ENCODE data around the gene SLC7A11.
"Not testable (repeated sequence)": the region's sequence is repeated elsewhere in the genome, so short reads cannot be mapped to it uniquely, and the experiment has no call there.

SLC7A11 gene

GRCh38 chr4:138216272-138216867, 25.8 kb downstream of the SLC7A11 start:
- FAIRE-seq = no peak

GRCh38 chr4:138210576-138210975, 31.6 kb downstream of the SLC7A11 start:
- not testable (repeated sequence) for DNase-seq (ENCODE audit: insufficient read length, low spot score); FAIRE-seq

More at GRCh38 chr4:138216272-138216867, 25.8 kb downstream of the SLC7A11 start:
- DNase-seq (ENCODE audit: insufficient read length, low spot score) = no peak

DNA sequence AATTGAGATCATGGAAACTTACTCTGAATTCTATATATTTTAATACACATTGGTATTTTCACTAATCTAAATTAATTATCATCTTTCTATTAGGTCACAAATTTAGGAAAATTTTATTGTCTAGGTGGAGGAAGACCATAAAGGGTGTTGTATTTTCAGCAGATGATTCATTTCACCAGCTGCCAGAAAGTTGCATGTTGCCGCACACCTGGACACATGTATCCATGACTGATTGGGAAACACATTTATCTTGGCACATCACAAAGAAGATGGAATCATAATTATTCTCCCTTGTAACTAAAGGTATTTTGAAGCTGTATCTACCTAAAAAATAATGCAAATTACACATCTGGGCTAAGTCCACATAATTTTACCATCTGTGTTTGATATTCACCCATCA, 33.1 kb downstream of the SLC7A11 start:
- DNase-seq (ENCODE audit: insufficient read length, low spot score) (no peak), FAIRE-seq (no peak)

- DNase-seq (ENCODE audit: insufficient read length, low spot score) (no peak), FAIRE-seq (peak; percentile 20)
These were observed 36.5 kb downstream of the SLC7A11 start for GRCh38 chr4:138205531-138206233.

- DNase-seq (ENCODE audit: insufficient read length, low spot score) (no peak), FAIRE-seq (no peak)
These were observed 37.6 kb downstream of the SLC7A11 start for GRCh38 chr4:138204507-138204906.

DNA sequence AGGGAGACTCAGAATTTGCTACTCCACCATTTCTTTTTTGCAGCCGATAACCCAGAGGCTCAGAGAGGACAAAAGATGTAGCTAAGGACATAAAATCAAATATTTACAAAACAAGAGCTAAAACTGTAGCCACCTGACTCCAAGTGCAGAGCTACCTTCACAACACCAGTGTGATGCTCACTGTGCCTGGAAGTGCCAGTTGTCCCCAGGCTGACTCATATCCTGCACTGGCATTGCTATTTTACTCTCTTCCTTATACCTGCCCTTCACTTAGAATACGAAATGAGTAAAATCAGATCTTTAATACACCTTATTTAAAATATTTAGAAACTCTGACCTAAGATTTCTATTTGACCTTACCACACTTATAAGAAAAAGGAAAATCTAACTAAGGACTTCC, 39.5 kb downstream of the SLC7A11 start:
- FAIRE-seq (no peak), DNase-seq (ENCODE audit: insufficient read length, low spot score) (no peak)

DNA sequence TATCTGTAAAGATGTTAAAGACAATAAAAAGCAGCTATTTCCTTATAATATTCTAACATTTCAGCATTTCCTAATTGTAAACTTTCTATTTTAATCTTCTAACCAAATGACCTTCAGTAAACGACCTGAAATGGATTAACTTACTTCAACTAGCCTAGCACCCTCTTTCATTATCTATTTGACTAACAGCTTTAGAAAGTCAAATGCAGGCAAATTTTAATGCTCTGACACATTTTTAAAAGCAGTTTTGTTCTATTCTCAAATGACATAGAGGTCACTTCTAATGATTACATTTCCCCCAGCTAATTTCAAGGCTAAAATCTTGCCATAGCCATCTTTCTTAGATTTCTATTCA, 41.9 kb downstream of the SLC7A11 start:
- FAIRE-seq (no peak), DNase-seq (ENCODE audit: insufficient read length, low spot score) (no peak)

DNA sequence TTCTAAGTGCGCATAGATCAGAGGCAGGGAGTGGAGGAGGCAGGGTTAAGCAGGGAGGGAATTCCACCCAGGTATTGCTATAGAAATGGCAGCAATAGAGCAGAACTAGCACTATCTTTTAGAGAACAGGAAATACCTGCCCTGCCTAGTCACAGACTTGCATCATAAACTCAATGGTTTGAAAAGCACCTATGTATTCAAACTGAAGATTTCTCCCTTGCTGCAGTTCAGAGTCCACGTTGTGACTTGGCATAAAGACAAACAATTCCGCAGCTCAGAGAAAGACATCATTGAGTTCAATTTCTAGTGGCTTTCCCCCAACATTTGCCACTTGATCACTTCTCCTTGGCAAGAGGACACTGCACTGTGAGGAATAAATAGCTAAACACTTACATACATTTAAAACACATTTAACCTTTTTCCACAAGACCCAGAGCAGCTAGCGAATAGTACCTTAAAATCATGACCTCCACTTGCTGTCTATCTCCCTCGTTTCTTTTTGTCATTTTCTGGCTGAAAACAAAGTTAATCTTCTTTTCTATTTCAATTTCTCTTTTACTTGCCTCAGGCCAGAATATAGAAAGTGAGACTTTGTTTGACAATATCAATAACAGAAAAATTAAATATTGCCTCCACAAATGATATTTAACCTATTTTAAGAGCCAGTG, 42.4 kb downstream of the SLC7A11 start:
- no peak for FAIRE-seq
- no peak for DNase-seq (ENCODE audit: insufficient read length, low spot score)

DNA sequence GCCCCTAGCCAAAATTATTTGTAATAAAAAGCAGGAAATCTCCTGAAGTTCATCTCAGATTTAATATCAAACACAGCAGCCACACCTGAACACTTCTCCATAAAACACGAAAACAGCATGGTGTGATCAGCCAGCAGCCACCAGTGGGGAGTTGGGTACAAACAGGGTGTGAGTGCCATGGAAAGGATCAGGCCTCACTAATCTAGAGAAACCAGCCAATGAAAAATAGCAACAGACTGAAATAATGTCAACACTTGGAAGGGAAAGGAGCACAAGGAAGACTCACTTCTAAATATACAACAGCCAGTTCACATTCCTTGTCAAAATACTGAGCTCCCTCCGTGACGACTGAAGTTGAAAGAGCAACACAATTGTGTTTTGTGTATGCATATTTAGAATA, 46.0 kb downstream of the SLC7A11 start:
- no peak for FAIRE-seq
- no peak for DNase-seq (ENCODE audit: insufficient read length, low spot score)

- FAIRE-seq (no peak), DNase-seq (ENCODE audit: insufficient read length, low spot score) (no peak)
These were observed 48.2 kb downstream of the SLC7A11 start for GRCh38 chr4:138193963-138194362.

DNA sequence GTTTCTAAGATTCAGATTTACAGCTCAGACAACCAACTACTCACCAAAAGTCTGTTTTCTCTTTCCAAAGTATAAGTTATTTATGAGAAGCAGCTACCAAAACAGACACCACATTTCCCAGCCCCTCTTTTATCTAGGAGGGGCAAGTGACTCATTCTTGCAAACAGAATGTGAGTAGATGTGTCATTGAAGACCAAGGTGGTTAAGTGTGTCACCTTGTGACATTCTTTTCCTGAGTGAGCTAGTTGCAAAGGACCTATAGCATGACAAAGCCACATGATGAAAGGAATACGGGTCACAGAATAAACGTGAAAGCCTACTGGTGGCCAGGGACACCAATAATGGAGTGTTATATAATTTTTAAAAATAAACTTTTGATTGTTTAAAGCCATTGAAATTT, 50.0 kb downstream of the SLC7A11 start:
- DNase-seq (ENCODE audit: insufficient read length, low spot score) (peak; percentile 9), FAIRE-seq (no peak)

DNA sequence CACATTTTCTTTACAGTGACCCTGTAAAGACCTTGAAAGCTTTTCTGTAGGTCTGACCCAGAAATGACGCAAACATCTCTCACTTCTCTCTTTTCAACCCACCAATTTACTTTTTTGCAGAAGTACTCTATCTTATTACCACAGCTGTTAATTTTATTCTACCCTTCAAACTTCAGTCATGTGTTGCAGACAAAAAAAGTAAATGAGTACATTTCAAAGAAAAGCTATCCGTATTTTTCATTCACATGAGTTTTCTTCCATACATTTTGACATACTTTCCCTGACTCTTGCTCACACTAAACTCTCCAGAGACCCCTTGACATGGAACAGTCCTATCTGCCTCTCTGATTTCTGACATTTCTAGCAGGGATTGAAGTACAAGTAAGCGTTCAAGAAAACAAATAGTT, 51.7 kb downstream of the SLC7A11 start:
- DNase-seq (ENCODE audit: insufficient read length, low spot score) = no peak
- no peak for FAIRE-seq

GRCh38 chr4:138189206-138189605, 52.9 kb downstream of the SLC7A11 start:
- FAIRE-seq (no peak), DNase-seq (ENCODE audit: insufficient read length, low spot score) (no peak)

- no peak for FAIRE-seq
These were observed 53.6 kb downstream of the SLC7A11 start for GRCh38 chr4:138188406-138189084.

GRCh38 chr4:138185859-138186645, 56.1 kb downstream of the SLC7A11 start:
- FAIRE-seq (no peak), DNase-seq (ENCODE audit: insufficient read length, low spot score) (no peak)

More at GRCh38 chr4:138188406-138189084, 53.6 kb downstream of the SLC7A11 start:
- DNase-seq (ENCODE audit: insufficient read length, low spot score) = no peak

GRCh38 chr4:138184886-138185285, 57.3 kb downstream of the SLC7A11 start:
- no peak for DNase-seq (ENCODE audit: insufficient read length, low spot score)
- no peak for FAIRE-seq

DNA sequence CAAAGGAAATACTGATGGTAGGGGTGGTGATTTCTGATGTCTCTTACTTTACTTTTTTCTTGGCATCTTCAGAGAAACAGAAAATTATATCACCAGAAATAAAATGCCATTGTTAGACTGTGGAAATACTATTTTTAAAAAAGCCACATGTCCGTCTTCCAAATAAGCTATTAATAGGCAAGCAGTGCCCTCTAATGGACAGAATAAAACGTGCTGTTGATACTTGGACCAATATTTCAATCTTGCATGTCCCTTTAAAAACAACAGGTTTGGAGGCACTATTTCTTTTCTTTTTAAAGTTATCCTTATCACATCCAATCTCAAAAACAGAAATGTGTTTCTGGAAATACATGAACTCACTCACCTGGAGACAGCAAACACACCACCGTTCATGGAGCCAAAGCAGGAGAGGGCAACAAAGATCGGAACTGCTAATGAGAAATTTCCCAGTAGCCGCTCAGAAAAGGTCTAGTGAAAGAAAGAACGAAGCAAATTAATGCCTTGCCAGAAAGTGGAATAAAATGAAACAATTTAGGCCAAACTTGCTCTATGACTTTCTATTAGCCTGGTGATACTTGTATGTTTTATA, 59.2 kb downstream of the SLC7A11 start:
- DNase-seq (ENCODE audit: insufficient read length, low spot score) (peak; percentile 18), FAIRE-seq (no peak)

DNA sequence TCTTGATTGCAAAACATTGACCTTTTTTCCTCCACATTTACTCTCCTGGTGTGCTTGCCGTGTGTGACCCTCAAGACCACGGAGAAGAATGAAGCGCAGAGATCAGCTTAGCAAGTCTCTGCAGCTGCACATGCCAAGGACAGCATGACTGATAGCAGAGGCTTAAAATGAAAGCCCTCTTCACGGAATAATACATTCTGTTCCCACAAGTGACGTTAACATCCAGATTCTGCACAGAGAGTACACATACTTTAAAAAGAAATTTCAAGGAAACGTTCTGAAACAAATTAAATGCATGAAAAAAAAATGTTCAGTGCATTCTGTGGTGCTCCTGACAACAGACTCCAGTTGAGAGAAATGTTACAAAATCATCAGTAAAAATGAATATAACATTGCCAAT, 60.9 kb downstream of the SLC7A11 start:
- FAIRE-seq (no peak), DNase-seq (ENCODE audit: insufficient read length, low spot score) (no peak)

DNA sequence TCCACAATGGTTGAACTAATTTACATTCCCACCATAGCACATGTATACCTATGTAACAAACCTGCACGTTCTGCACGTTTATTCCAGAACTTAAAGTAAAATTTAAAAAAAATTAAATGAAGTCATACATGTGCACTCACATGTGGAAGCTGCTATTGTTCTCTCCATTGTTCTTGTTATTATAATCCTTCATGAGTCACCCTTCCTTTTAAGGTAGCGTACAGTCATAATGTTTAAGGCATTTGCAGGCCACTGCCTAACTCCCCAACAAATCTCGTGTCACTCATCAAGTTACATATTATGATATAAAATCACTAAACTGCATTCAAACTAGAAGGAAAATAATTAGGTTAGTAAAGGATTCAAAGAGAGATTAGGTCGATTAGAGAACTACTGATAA, 63.6 kb downstream of the SLC7A11 start:
- FAIRE-seq (no peak), DNase-seq (ENCODE audit: insufficient read length, low spot score) (no peak)

- FAIRE-seq = no peak
These were observed 64.7 kb downstream of the SLC7A11 start for GRCh38 chr4:138177278-138177968.

More at GRCh38 chr4:138177278-138177968, 64.7 kb downstream of the SLC7A11 start:
- no peak for DNase-seq (ENCODE audit: insufficient read length, low spot score)

All from HTR-8/SVneo (cell line).